Ishikawa (cell line): ENCODE results near the gene MED20.

ENCODE experiments used
- CEBPB ChIP-seq: IDR thresholded peaks from 2 replicates; pipeline ENCODE4 v1.6.1; 2012
- CREB1 ChIP-seq: IDR thresholded peaks from 2 replicates; pipeline ENCODE4 v1.6.1; 2012; ENCODE audit warnings: low read depth
- EGR1 ChIP-seq: IDR thresholded peaks from 2 replicates; pipeline ENCODE4 v1.6.1; 2012
- EP300 ChIP-seq: IDR thresholded peaks from 2 replicates; pipeline ENCODE4 v1.6.1; 2012; ENCODE audit warnings: borderline replicate concordance
- FOXM1 ChIP-seq: IDR thresholded peaks from 2 replicates; pipeline ENCODE4 v1.6.1; 2012; ENCODE audit warnings: low read depth, borderline replicate concordance
- NFIC ChIP-seq: IDR thresholded peaks from 2 replicates; pipeline ENCODE4 v1.6.1; 2012
- RAD21 ChIP-seq: IDR thresholded peaks from 2 replicates; pipeline ENCODE4 v1.6.1; 2012; ENCODE audit warnings: low read depth
- TAF1 ChIP-seq: IDR thresholded peaks from 2 replicates; pipeline ENCODE4 v1.6.1; 2012; ENCODE audit warnings: low read depth, mild to moderate bottlenecking
- TCF12 ChIP-seq: IDR thresholded peaks from 2 replicates; pipeline ENCODE4 v1.6.1; 2012; ENCODE audit warnings: low read depth
- TEAD4 ChIP-seq: IDR thresholded peaks from 2 replicates; pipeline ENCODE4 v1.6.1; 2012
- YY1 ChIP-seq: IDR thresholded peaks from 2 replicates; pipeline ENCODE4 v1.6.1; 2012; ENCODE audit warnings: low read depth
- ZBTB7A ChIP-seq: IDR thresholded peaks from 2 replicates; pipeline ENCODE4 v1.6.1; 2012; ENCODE audit warnings: low read depth
- TF ChIP-seq, protein P1 (sequence below): IDR thresholded peaks from 2 replicates; pipeline ENCODE4 v1.6.1; 2012
- TF ChIP-seq, protein P2 (sequence below): IDR thresholded peaks from 2 replicates; pipeline ENCODE4 v1.6.1; 2012; ENCODE audit warnings: low read depth, mild to moderate bottlenecking
- TF ChIP-seq, protein P3 (sequence below): IDR thresholded peaks from 2 replicates; pipeline ENCODE4 v1.6.1; 2012

Gene MED20

DNA sequence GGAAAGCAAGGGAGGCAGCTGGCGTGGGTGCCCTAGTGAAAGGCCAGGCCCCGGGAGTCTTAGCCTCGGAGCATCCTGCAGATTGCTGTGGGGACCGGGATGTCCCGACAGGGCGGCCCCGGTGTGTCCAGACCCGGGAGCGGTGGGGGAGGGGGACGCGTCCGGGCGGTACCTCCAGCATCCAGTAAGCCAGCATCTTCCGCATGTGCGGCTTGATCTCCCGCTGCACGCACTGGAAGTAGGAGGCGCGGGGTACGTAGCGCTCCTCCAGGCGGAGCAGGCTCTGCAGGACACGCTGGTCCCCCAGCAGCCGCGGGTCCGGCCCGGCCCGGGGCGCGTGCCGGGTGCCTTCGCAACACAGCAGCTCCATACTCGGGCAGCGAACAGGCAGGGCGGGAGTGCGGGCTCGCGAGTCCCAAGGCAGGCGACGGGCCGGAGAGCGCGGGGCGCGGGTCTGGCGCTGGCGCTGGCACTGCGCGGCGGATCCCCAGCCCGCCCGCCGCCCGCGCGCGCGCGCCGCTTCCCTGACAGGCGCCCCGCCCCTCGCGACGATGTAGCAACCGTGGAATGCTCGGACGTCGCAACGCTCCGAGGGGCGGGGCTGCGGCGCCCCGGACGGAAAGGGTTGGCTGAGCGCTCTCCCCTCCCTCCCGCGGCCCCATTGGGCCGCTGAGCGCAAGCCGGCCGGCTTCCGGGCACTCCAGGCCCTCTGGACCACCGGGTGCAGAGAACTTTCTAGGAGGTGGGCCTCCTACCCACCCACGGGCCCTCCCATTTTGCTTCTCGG, 20.5 kb upstream of the MED20 start, which contains the start of gene CCND3:
TSS of gene CCND3 (minus strand) at position 529 of the 787 bp plus-strand sequence. CDS start at position 370, 159 bp downstream.
- TF ChIP-seq CEBPB (0 out of 2 replicates have a peak, but pooled peaks have one; percentile 34), NFIC (no peak), TEAD4 (peak; percentile 38; the same call in 1 of the 2 replicates), EP300 (no peak)
- TF ChIP-seq, protein P1, sequence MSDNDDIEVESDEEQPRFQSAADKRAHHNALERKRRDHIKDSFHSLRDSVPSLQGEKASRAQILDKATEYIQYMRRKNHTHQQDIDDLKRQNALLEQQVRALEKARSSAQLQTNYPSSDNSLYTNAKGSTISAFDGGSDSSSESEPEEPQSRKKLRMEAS, result peak; percentile 78

DNA sequence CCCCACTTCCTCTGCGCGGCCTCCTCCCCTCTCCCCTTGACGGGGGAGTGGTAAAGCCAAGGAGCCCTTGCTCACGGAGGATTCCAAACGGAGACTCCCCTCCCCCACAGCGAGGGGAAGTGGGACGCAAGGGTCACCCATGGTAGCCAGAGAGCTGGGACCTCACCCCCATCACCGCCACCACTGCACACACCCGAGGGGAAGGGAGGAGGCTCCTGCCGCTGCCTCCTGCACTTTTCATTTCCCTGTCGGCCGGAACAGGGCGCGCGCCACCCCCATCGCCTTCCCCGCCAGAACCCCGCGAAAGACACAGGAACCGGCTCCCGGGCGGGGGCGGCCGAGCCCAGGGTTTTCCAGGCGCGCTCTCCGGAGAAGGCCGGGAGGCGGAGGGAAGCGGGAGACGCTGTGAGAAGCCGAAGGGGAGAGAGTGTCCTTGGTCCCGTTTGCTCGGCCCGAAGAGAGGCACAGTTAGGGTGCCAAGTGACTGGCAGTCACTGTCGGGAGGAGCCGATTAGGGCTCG, 19.9 kb upstream of the MED20 start:
- TF ChIP-seq EGR1 (peak; percentile 51; the same call in 1 of the 2 replicates), CEBPB (no peak), ZBTB7A (no peak), RAD21 (peak; percentile 17; the same call in 1 of the 2 replicates), TEAD4 (no peak), TAF1 (no peak), TCF12 (peak; percentile 15; the same call in 1 of the 2 replicates), NFIC (no peak), FOXM1 (no peak), CREB1 (no peak)
- TF ChIP-seq, protein P2, sequence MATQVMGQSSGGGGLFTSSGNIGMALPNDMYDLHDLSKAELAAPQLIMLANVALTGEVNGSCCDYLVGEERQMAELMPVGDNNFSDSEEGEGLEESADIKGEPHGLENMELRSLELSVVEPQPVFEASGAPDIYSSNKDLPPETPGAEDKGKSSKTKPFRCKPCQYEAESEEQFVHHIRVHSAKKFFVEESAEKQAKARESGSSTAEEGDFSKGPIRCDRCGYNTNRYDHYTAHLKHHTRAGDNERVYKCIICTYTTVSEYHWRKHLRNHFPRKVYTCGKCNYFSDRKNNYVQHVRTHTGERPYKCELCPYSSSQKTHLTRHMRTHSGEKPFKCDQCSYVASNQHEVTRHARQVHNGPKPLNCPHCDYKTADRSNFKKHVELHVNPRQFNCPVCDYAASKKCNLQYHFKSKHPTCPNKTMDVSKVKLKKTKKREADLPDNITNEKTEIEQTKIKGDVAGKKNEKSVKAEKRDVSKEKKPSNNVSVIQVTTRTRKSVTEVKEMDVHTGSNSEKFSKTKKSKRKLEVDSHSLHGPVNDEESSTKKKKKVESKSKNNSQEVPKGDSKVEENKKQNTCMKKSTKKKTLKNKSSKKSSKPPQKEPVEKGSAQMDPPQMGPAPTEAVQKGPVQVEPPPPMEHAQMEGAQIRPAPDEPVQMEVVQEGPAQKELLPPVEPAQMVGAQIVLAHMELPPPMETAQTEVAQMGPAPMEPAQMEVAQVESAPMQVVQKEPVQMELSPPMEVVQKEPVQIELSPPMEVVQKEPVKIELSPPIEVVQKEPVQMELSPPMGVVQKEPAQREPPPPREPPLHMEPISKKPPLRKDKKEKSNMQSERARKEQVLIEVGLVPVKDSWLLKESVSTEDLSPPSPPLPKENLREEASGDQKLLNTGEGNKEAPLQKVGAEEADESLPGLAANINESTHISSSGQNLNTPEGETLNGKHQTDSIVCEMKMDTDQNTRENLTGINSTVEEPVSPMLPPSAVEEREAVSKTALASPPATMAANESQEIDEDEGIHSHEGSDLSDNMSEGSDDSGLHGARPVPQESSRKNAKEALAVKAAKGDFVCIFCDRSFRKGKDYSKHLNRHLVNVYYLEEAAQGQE, result no peak

DNA sequence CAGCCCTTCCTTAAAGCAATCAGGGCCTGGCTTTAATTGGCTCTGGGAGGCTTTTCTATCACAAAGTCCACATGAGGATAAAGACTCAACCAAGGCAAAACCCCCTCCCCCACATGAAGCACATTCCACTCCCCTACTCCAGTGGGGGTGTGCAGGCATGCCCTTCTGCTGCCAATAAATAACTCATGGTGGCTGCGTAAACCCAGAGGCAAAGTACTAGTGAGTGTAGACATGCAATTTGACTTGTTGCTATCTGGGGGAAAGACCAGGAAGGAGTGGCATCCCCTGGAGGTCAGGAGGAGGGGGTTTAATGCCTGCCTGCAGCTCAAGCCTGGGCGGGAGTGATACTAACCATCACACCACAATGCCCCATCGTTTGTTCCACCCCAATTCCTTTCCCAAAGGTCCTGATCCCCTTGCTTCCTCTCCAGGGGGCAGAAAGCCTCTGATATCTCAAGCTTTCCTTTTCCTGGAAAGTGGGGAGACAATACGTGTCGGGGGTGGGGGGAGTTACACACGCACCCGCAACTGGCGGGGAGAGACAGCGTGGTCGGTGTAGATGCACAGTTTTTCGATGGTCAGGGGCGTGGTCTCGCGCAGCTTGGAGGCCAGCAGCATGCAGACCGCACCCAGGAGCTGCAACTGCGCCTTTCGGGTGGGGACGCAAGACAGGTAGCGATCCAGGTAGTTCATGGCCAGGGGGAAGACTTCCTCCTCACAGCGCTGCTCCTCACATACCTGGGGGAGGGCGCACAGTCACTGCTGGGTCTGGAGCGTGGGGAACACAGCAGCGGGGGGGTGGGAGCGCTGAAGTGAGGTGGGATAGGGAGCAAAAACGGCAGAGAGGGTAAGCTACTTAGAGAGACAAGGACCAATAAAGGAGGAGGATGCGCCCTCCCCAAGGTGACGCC, 19.2 kb upstream of the MED20 start:
- TF ChIP-seq YY1 (no peak), RAD21 (no peak)

DNA sequence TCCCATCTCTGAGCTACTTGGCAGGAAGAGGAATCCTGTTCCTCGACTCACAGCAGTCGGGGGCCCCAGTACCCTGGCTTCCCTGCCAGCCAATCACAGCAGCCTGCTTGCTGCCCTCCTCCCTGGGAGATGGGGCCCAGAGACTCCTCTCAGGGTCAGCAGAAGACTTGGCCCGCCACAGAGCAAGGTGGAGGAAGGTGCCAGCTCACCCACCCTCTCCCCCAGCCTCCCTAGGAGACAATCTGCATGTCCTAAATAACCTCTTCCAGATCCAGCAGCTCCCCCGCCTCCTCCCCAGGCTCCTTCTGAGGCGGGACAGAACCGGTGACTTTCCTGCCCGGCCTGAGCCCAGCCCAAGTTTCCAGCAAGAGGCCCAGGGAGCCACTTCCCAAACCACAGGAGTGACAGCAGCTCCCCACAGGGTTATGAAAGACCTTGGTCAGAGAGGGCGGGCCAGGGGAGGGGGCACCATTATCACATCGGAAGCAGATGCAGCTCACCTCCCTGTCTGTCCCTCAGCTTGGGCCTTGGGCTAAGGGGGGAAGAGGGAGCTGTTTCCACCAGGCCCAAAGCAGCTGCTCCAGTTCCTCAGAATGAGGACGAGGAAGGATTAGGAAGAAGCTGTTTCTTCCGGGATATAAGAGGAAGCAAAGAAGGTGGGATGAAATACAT, 18.4 kb upstream of the MED20 start:
- TF ChIP-seq, protein P1, result no peak
- TF ChIP-seq, protein P2, result no peak
- TF ChIP-seq TEAD4, result no peak
- no peak for TF ChIP-seq EP300
- TF ChIP-seq CREB1, result no peak
- no peak for TF ChIP-seq FOXM1

DNA sequence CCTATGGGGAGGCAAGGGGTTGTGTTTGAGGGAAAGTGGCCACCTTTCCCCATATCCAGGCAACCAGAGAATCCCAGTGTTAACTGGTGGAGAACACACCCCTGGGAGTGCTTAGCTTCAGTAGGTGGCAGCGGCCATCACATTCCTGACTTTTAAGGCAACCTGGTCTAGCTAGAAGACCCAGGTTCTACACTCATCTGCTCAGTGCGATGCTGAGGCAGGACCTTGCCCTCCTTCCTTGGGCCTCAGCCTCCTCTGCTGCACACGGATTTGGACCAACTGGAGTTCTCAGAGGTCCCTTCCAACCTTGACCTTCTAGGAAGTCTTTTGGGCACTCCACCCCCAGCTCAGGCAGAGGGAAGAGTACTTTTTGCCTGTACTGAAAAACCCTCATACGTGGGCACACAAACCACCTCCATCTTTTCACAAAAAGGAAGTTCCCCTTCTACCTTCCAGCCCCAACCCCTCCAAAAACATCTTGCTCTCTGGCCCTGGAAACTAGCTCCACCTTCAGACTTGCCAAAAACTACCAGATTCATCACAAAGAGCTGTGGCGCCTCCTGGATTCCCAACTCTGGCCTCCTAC, 17.7 kb upstream of the MED20 start:
- no peak for TF ChIP-seq FOXM1
- TF ChIP-seq, protein P3, sequence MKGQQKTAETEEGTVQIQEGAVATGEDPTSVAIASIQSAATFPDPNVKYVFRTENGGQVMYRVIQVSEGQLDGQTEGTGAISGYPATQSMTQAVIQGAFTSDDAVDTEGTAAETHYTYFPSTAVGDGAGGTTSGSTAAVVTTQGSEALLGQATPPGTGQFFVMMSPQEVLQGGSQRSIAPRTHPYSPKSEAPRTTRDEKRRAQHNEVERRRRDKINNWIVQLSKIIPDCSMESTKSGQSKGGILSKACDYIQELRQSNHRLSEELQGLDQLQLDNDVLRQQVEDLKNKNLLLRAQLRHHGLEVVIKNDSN, result no peak
- no peak for TF ChIP-seq EGR1
- TF ChIP-seq, protein P2, result no peak
- TF ChIP-seq, protein P1, result no peak
- TF ChIP-seq NFIC, result no peak
- TF ChIP-seq CREB1, result no peak
- TF ChIP-seq YY1, result no peak
